ENCODE measurements around the gene KIAA1217. TPM values are rescaled to one million over a fixed set of nuclear protein-coding genes. Genes with fewer than 3 reads are reported as not detected.

The KIAA1217 gene
- total RNA-seq, 1 donor from 2014 or later, result 2.0 TPM

- H3K9me3 Mint-ChIP-seq, result no peaks in the 10 kb centered on the region
- H3K36me3 Mint-ChIP-seq (ENCODE audit: low read depth), result no peaks in the 10 kb centered on the region
- intact Hi-C loops (cut with micrococcal nuclease), result no loop called here
- no peak overlapping the region for H3K27ac Mint-ChIP-seq
- no peak overlapping the region for H3K4me3 Mint-ChIP-seq
- H3K27me3 Mint-ChIP-seq, result peaks cover 27% of the 10 kb centered on the region
- no peak for DNase-seq
- no peaks in the 10 kb centered on the region for H3K4me1 Mint-ChIP-seq
Measured at GRCh38 chr10:24241536-24242040, 32.6 kb downstream of the KIAA1217 start.

- intact Hi-C loops (cut with micrococcal nuclease), result no loop called here
- H3K27ac Mint-ChIP-seq, result no peak overlapping the region
- H3K9me3 Mint-ChIP-seq, result no peaks in the 10 kb centered on the region
- no peak for DNase-seq
- peaks cover 23% of the 10 kb centered on the region for H3K27me3 Mint-ChIP-seq
- no peaks in the 10 kb centered on the region for H3K36me3 Mint-ChIP-seq (ENCODE audit: low read depth)
- no peak overlapping the region for H3K4me3 Mint-ChIP-seq
- no peaks in the 10 kb centered on the region for H3K4me1 Mint-ChIP-seq
Measured at GRCh38 chr10:24242562-24242961, 33.6 kb downstream of the KIAA1217 start.

- H3K4me1 Mint-ChIP-seq, result no peaks in the 10 kb centered on the region
- intact Hi-C loops (cut with micrococcal nuclease), result no loop called here
- no peak overlapping the region for H3K4me3 Mint-ChIP-seq
- no peaks in the 10 kb centered on the region for H3K9me3 Mint-ChIP-seq
- no peak overlapping the region for H3K27ac Mint-ChIP-seq
- H3K27me3 Mint-ChIP-seq, result peaks cover 4% of the 10 kb centered on the region
- no peak for DNase-seq
- no peaks in the 10 kb centered on the region for H3K36me3 Mint-ChIP-seq (ENCODE audit: low read depth)
Measured at GRCh38 chr10:24246365-24246764, 37.4 kb downstream of the KIAA1217 start.

GRCh38 chr10:24247841-24248240 lies 38.9 kb downstream of the KIAA1217 start:
- H3K9me3 Mint-ChIP-seq, result no peaks in the 10 kb centered on the region
- no peaks in the 10 kb centered on the region for H3K27me3 Mint-ChIP-seq
- DNase-seq, result no peak
- no peak overlapping the region for H3K4me3 Mint-ChIP-seq
- no peaks in the 10 kb centered on the region for H3K4me1 Mint-ChIP-seq
- H3K36me3 Mint-ChIP-seq (ENCODE audit: low read depth), result no peaks in the 10 kb centered on the region
- H3K27ac Mint-ChIP-seq, result no peak overlapping the region
- intact Hi-C loops (cut with micrococcal nuclease), result no loop called here

- no peaks in the 10 kb centered on the region for H3K27me3 Mint-ChIP-seq
- H3K36me3 Mint-ChIP-seq (ENCODE audit: low read depth), result no peaks in the 10 kb centered on the region
- no peaks in the 10 kb centered on the region for H3K9me3 Mint-ChIP-seq
- no peak overlapping the region for H3K27ac Mint-ChIP-seq
- no peaks in the 10 kb centered on the region for H3K4me1 Mint-ChIP-seq
- intact Hi-C loops (cut with micrococcal nuclease), result no loop called here
- no peak for DNase-seq
- no peak overlapping the region for H3K4me3 Mint-ChIP-seq
Measured at GRCh38 chr10:24249829-24250415, 41.0 kb downstream of the KIAA1217 start.

- H3K27ac Mint-ChIP-seq, result no peak overlapping the region
- no peaks in the 10 kb centered on the region for H3K27me3 Mint-ChIP-seq
- H3K4me1 Mint-ChIP-seq, result no peaks in the 10 kb centered on the region
- no peak overlapping the region for H3K4me3 Mint-ChIP-seq
- intact Hi-C loops (cut with micrococcal nuclease), result no loop called here
- no peaks in the 10 kb centered on the region for H3K9me3 Mint-ChIP-seq
- H3K36me3 Mint-ChIP-seq (ENCODE audit: low read depth), result no peaks in the 10 kb centered on the region
- DNase-seq, result no peak
Measured at GRCh38 chr10:24251547-24251946, 42.6 kb downstream of the KIAA1217 start.

- H3K4me3 Mint-ChIP-seq, result no peak overlapping the region
- H3K27me3 Mint-ChIP-seq, result no peaks in the 10 kb centered on the region
- no peaks in the 10 kb centered on the region for H3K36me3 Mint-ChIP-seq (ENCODE audit: low read depth)
- H3K27ac Mint-ChIP-seq, result no peak overlapping the region
- no peaks in the 10 kb centered on the region for H3K9me3 Mint-ChIP-seq
- no peak for DNase-seq
- H3K4me1 Mint-ChIP-seq, result no peaks in the 10 kb centered on the region
- intact Hi-C loops (cut with micrococcal nuclease), result no loop called here
Measured at GRCh38 chr10:24254180-24254579, 45.2 kb downstream of the KIAA1217 start.

- Mint-ChIP-seq H3K36me3 (ENCODE audit: low read depth) (no peaks in the 10 kb centered on the region), H3K9me3 (no peaks in the 10 kb centered on the region), H3K4me1 (no peaks in the 10 kb centered on the region), H3K27ac (no peak overlapping the region), H3K4me3 (no peak overlapping the region), H3K27me3 (no peaks in the 10 kb centered on the region)
- intact Hi-C loops (cut with micrococcal nuclease), result no loop called here
- no peak for DNase-seq
Measured at GRCh38 chr10:24255115-24255880, 46.4 kb downstream of the KIAA1217 start.

GRCh38 chr10:24255881-24256311 lies 47.0 kb downstream of the KIAA1217 start:
- H3K9me3 Mint-ChIP-seq, result no peaks in the 10 kb centered on the region
- no peaks in the 10 kb centered on the region for H3K4me1 Mint-ChIP-seq
- DNase-seq, result no peak
- H3K4me3 Mint-ChIP-seq, result no peak overlapping the region
- no peaks in the 10 kb centered on the region for H3K27me3 Mint-ChIP-seq
- no peaks in the 10 kb centered on the region for H3K36me3 Mint-ChIP-seq (ENCODE audit: low read depth)
- intact Hi-C loops (cut with micrococcal nuclease), result no loop called here
- H3K27ac Mint-ChIP-seq, result no peak overlapping the region

- H3K4me1 Mint-ChIP-seq, result no peaks in the 10 kb centered on the region
- no peak overlapping the region for H3K4me3 Mint-ChIP-seq
- no peak overlapping the region for H3K27ac Mint-ChIP-seq
- H3K27me3 Mint-ChIP-seq, result no peaks in the 10 kb centered on the region
- intact Hi-C loops (cut with micrococcal nuclease), result no loop called here
- peaks cover under 1% of the 10 kb centered on the region for H3K9me3 Mint-ChIP-seq
- H3K36me3 Mint-ChIP-seq (ENCODE audit: low read depth), result no peaks in the 10 kb centered on the region
- no peak for DNase-seq
Measured at GRCh38 chr10:24256619-24257107, 47.7 kb downstream of the KIAA1217 start.

GRCh38 chr10:24257588-24257987 lies 48.6 kb downstream of the KIAA1217 start:
- no peak overlapping the region for H3K27ac Mint-ChIP-seq
- intact Hi-C loops (cut with micrococcal nuclease), result no loop called here
- no peaks in the 10 kb centered on the region for H3K27me3 Mint-ChIP-seq
- H3K4me3 Mint-ChIP-seq, result no peak overlapping the region
- H3K36me3 Mint-ChIP-seq (ENCODE audit: low read depth), result no peaks in the 10 kb centered on the region
- no peaks in the 10 kb centered on the region for H3K4me1 Mint-ChIP-seq
- H3K9me3 Mint-ChIP-seq, result peaks cover 4% of the 10 kb centered on the region
- DNase-seq, result no peak

- Mint-ChIP-seq H3K4me3 (no peak overlapping the region), H3K27me3 (no peaks in the 10 kb centered on the region), H3K4me1 (no peaks in the 10 kb centered on the region), H3K36me3 (ENCODE audit: low read depth) (no peaks in the 10 kb centered on the region), H3K27ac (no peak overlapping the region), H3K9me3 (peaks cover 4% of the 10 kb centered on the region)
- DNase-seq, result no peak
- intact Hi-C loops (cut with micrococcal nuclease), result no loop called here
Measured at GRCh38 chr10:24259365-24260130, 50.6 kb downstream of the KIAA1217 start.

GRCh38 chr10:24261627-24262026 lies 52.7 kb downstream of the KIAA1217 start:
- Mint-ChIP-seq H3K4me1 (no peaks in the 10 kb centered on the region), H3K36me3 (ENCODE audit: low read depth) (no peaks in the 10 kb centered on the region), H3K27me3 (no peaks in the 10 kb centered on the region), H3K9me3 (peaks cover 4% of the 10 kb centered on the region), H3K4me3 (no peak overlapping the region), H3K27ac (no peak overlapping the region)
- intact Hi-C loops (cut with micrococcal nuclease), result no loop called here
- DNase-seq, result no peak
